HS-27A (cell line): Measurements from ENCODE around the gene MYD88.
"Not testable (repeated sequence)": the region's sequence is repeated elsewhere in the genome, so short reads cannot be mapped to it uniquely, and the experiment has no call there.

ENCODE experiments used
- DNase-seq: peaks from one replicate; pipeline ENCODE4 v3.0.0-alpha.2; 2012; ENCODE audit warnings: low read depth, missing footprints

The MYD88 gene

GRCh38 chr3:38126121-38126892 lies 12.2 kb upstream of the MYD88 start:
- DNase-seq = no peak

GRCh38 chr3:38127611-38128302 lies 10.7 kb upstream of the MYD88 start:
- no peak for DNase-seq

DNA sequence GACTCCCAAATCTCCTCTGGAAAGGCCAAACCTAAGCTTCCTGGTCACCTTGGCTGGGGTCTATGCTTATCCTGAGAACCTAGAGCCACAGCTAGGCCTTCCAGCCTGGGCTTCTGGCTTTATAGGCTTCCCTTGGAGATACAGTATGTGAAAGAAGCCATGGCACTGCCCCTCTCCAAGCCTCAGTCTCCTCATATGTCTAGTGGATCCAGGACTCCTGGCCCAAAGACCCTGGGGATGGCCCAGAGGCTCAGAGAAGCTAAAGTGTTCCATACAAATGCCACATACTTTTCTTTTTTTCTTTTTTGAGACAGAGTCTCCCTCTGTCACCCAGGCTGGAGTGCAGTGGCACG lies 10.2 kb upstream of the MYD88 start:
- DNase-seq = no peak

DNA sequence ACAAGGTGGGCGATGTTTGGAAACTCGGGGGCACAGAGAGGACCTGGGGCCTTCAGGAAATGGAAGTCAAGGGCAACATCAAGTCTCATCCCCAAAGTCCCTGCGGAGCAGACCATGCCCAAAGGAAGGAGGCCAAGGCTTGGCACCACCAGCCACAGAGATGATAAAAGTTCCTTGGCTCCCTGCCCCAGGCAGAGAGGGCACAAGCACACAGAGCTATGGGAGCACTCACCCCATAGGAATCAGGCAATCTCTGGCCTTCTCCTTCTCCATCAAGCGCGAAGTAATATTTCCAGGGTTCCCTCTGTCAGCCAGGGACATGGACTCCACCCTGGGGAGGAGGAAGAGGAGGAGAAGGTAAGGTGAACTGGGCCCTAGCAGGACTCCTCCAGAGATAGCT lies 9.4 kb upstream of the MYD88 start:
- DNase-seq = no peak

DNA sequence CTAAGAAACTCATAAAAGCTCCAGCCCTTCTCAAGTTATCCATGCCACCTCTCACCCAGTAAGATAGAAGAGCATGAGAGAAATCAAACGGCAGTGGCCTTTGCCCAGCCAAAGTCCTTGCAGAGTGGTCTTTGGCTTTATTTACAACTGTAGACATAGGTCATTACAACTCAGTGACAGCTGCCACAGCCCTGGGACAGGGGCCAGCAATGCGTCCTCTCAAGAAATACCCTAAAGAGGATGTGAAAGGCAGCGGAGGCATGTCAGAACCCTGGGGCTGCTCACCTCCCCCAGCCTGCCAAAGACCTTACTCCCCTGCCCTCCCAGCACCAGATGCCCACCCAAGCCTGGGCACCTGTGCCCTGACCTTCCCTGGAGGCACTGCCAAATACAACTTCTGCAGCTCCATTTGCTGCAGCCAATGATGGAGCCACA lies 7.8 kb upstream of the MYD88 start:
- DNase-seq = no peak

GRCh38 chr3:38131621-38132369 lies 6.7 kb upstream of the MYD88 start:
- no peak for DNase-seq

DNA sequence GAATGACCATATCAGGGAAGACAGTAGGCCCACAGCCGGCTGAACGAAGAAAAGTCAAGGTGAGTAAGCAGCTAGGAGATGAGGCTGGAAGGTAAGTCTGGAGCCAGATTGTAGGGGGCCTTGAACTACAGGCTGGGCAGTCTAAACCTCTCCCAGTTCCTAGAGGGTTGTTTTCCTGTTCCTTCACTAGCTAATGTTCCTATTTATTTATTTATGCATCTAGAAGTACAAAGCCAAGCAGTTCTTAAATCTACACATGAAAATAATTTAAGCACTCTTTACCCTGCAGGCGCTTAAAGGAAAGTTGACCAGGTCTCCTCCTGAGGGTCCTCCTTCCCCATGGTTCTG lies 5.3 kb upstream of the MYD88 start:
- no peak for DNase-seq

DNA sequence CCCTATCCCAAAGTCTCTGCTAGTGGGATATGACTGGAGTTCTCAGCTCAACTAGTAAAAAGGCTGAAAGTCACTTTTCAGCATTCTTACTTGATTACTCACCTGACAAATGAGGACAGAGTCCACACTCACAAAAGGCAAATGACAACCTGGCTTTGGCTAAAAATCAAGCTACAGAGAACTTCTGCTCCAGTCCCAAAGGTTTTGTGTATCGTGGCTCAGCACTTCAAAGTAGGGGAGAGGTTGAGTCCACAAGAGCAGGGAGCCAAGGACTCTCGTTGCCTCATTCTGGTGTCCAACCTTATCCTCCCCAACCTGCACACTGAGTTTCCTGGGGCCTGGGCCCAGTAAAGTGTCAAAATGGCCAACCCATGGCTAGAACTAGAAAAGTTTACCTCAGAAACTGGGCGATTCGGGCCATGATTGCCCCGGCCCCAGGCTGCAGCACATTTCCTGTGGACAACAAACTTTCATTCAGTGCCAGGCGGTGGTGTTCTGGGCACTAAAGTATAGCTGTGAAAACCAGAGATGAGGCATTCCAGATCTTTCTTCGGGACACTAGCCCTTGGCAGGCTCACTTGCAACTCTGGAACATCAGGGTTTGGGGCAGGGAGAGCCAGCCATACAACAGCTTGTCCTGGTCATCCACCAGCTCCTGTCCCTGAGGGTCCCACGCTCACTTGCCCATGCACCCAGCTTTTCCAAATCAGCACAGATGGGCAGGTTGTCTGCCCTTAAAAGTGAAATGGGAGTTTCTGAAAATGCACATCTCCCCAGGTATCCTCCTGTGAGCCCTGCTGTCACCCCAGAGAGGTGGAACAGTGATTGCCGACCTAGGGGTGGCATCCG lies 4.7 kb upstream of the MYD88 start:
- DNase-seq = no peak

- DNase-seq = not testable (repeated sequence)
These were observed 3.8 kb upstream of the MYD88 start for GRCh38 chr3:38134517-38135143.

- not testable (repeated sequence) for DNase-seq
These were observed 2.7 kb upstream of the MYD88 start for GRCh38 chr3:38135621-38136277.

- no peak for DNase-seq
These were observed 2.1 kb upstream of the MYD88 start for GRCh38 chr3:38136393-38136776.

DNA sequence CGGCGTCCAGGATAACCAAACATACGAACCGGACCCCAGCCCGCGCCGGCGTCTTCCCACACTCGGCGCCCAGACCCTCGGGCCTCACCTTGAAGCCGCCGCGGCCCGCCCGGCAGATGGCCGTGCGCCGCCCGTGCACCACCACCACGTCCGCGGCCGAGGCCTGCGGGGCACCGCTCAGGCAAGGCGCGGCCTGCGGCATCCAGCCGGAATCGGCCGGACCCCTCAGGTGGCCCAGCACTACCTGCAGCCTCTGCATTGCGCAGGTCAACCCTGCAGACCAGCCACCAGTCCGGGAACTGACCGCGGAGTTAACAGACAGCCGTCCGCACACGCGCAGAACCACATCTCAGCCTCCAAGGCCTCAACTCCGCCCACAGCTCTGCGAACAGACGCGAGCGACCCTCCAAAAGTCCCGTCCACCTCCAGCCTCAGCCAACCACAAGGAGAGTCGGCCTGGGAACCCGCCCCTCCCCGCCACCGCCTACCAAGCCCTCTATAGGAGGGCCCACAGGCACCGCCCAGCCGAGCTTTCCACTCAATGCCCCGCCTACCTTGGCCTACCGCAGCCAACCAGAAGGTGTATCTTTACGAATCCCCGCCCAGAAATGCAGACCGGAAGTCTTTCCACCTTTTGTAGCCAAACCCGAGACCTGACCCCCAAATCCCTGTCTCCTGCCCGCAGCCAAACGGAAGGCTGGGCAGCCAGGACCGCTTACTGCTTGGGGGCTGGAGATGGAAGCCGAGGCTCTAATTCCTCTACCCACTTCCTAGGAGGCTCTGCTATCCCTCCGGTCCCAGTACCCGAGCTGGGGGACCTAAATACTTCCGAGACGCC lies 1.5 kb upstream of the MYD88 start, which contains the start of gene ACAA1:
Gene ACAA1 (minus strand): TSS at position 351 of the 838 bp plus-strand sequence. CDS start 92 bp downstream, at position 259.
- peak; percentile 98 for DNase-seq

DNA sequence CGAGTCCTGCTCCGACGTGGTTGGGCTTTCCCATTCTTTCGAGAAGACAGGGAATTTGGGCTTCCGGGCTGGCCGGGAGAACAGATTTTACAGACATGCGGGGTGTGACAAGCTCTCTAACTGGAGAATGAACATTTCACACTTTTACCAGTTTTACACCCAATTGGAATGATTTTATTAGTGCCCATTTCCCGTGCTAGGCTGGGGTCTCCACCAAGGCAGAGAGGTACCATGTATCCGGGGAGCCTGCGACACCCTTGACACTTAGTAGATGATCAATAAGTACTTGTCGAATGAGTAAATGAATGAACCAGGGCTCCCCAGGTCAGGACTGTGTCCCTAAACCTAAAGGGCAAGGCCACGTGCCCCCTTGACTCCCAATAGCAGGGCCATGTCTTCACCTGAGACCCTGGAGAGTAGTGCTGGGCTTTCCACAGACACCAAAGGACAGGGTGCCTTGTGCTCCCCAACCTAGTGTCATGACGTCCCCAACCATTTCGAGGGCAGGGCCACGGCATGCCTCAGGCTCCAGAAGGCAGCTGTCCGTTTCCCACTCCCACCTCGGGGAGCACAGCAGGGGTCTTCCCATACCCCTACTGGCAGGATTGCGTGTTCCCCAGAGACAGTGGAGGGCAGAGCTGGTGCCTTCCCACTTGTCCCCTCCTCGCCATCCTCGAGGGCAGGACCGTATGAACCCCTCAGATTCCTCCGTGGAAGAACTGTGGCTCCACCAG lies 679 bp upstream of the MYD88 start:
- DNase-seq = no peak

GRCh38 chr3:38139191-38139590 lies 730 bp downstream of the MYD88 start:
- DNase-seq = no peak

- no peak for DNase-seq
These were observed 1.2 kb downstream of the MYD88 start for GRCh38 chr3:38139652-38140051.

- no peak for DNase-seq
These were observed 2.1 kb downstream of the MYD88 start for GRCh38 chr3:38140326-38141172.

DNA sequence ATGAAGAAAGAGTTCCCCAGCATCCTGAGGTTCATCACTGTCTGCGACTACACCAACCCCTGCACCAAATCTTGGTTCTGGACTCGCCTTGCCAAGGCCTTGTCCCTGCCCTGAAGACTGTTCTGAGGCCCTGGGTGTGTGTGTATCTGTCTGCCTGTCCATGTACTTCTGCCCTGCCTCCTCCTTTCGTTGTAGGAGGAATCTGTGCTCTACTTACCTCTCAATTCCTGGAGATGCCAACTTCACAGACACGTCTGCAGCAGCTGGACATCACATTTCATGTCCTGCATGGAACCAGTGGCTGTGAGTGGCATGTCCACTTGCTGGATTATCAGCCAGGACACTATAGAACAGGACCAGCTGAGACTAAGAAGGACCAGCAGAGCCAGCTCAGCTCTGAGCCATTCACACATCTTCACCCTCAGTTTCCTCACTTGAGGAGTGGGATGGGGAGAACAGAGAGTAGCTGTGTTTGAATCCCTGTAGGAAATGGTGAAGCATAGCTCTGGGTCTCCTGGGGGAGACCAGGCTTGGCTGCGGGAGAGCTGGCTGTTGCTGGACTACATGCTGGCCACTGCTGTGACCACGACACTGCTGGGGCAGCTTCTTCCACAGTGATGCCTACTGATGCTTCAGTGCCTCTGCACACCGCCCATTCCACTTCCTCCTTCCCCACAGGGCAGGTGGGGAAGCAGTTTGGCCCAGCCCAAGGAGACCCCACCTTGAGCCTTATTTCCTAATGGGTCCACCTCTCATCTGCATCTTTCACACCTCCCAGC lies 2.9 kb downstream of the MYD88 start:
- DNase-seq = no peak

DNA sequence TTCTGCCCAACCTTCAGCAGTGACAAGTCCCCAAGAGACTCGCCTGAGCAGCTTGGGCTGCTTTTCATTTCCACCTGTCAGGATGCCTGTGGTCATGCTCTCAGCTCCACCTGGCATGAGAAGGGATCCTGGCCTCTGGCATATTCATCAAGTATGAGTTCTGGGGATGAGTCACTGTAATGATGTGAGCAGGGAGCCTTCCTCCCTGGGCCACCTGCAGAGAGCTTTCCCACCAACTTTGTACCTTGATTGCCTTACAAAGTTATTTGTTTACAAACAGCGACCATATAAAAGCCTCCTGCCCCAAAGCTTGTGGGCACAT lies 3.5 kb downstream of the MYD88 start:
- no peak for DNase-seq
